ENCODE results near the gene SGPL1.

The SGPL1 gene

DNA sequence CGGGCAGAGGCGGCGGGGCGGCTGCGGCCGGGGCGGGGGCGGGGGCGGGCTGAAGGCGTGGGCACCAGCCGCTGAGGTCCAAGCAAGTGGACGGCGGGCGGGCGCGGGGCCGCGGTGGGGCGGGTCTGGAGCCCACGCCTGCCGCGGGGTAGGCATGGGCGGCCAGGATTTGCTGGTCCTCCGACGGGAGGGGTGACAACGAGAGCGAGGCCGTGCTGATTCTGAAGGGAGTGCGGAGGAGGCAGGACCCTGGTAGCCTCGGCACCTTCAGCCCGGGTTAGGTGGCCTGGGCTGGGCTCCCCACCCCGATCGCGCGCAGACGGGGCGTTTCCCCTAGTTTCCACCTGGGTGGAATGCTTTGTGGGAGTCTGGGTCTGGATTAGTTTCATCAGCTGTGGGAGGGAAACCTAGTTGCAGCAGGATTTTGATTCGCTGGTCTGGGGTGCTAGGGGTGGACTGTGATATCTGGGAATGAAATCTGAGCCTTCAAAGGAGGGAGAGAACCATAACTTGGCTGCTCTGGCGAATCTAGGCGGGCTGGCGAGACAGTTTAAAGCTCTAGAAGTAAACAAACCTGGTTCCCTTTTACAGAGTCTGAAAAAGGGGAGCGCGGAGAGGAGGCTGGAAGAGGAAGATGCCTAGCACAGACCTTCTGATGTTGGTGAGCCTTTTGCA, 609 bp downstream of the SGPL1 start:
- H3K36me3 ChIP-seq: peaks cover 22% of the 10 kb centered on the region
- H3K4me3 ChIP-seq (ENCODE audit: low read depth in 1 of 2, low read length in 1 of 2): peak overlapping the region; percentile 79 to 80
- no peaks in the 10 kb centered on the region for H3K9me3 ChIP-seq
- peaks cover 6 to 9% of the 10 kb centered on the region in 2 experiments for H3K4me1 ChIP-seq (ENCODE audit: control insufficient read depth in 1 of 2, insufficient read depth in 1 of 2, low read depth in 1 of 2, low read length in 1 of 2)
- H3K27me3 ChIP-seq: no peaks in the 10 kb centered on the region
- H3K27ac ChIP-seq: peak overlapping the region; percentile 76
- TF ChIP-seq, protein P1, sequence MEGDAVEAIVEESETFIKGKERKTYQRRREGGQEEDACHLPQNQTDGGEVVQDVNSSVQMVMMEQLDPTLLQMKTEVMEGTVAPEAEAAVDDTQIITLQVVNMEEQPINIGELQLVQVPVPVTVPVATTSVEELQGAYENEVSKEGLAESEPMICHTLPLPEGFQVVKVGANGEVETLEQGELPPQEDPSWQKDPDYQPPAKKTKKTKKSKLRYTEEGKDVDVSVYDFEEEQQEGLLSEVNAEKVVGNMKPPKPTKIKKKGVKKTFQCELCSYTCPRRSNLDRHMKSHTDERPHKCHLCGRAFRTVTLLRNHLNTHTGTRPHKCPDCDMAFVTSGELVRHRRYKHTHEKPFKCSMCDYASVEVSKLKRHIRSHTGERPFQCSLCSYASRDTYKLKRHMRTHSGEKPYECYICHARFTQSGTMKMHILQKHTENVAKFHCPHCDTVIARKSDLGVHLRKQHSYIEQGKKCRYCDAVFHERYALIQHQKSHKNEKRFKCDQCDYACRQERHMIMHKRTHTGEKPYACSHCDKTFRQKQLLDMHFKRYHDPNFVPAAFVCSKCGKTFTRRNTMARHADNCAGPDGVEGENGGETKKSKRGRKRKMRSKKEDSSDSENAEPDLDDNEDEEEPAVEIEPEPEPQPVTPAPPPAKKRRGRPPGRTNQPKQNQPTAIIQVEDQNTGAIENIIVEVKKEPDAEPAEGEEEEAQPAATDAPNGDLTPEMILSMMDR (IDR thresholded peaks at IDR 0.05): no peak

DNA sequence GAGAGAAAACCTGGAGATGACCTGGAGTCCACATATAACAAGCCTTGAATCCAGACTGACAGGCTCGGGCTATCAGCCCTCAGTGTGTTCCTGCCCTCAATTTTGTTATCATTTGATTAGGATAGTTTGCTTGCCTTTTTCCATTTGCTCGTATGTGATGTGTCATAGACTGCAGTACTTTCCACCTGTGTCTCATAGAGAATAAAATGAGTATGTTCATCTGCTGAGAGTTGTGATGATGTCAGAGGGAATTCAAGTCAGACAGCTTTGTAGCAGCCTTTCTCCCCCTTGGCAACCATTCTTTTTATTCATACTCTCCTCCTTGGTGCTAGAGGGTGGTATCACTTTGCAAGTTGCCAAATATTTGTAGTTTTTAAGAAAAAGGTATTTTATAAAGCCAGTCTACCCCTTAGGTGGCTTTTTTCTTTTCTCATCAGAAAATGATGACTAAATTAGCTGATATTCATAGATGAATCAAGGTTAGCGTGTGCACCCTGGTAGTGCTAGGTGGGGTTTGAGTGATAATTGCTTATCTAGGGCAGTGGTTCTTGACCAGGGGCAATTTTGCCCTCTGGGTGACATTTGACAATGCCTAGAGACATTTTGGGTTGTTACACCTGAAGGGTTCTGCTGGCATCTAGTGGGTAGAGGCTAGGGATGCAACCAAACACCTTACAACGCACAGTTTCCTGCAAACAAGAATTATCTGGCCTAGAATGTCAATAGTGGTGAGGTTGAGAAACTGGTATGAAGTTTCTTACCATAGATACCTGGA, 5.4 kb downstream of the SGPL1 start:
- Histone ChIP-seq H3K4me1 (ENCODE audit: control insufficient read depth in 1 of 2, insufficient read depth in 1 of 2, low read depth in 1 of 2, low read length in 1 of 2) (peaks cover 5 to 6% of the 10 kb centered on the region in 2 experiments), H3K9me3 (no peaks in the 10 kb centered on the region), H3K27ac (no peak overlapping the region), H3K4me3 (ENCODE audit: low read depth in 1 of 2, low read length in 1 of 2) (no peak overlapping the region), H3K27me3 (no peaks in the 10 kb centered on the region), H3K36me3 (peaks cover 26% of the 10 kb centered on the region)
- TF ChIP-seq, protein P1 (IDR thresholded peaks at IDR 0.05): no peak

DNA sequence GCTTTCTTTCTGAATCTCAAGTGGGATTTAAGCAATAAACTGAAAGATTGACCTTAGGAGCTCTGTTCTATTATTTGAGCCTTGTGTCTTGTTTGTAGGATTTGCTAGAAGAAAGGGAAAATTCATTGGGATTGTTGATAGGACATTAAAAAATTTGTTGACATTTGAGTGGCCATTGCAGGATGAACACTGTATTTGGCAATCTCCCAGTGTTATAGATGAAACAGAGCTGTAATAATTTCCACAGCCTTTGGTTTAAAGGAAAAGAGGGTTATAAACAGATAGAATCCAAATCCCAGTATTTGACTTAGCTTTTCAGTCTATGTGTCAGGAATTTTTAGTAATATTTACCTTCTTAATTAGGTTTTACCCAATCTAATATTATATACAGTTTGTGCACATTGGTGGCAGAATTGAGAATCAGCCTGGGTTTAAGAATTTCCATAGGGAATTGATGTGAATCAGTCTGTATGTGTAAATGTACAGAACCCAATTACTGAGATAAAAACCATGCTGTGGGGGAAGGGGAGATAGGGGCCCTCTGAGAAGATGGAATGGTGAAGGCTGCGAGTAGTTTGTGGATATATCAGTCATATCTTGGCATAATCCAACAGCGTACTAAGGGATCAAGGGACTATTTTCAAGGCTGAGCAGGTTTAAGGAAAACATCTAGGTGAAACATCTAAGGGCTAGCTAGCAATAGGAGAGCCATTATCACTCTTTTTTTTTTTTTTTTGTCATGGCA, 6.5 kb downstream of the SGPL1 start:
- no peak overlapping the region for H3K4me3 ChIP-seq (ENCODE audit: low read depth in 1 of 2, low read length in 1 of 2)
- no peak overlapping the region for H3K27ac ChIP-seq
- H3K4me1 ChIP-seq (ENCODE audit: control insufficient read depth in 1 of 2, insufficient read depth in 1 of 2, low read depth in 1 of 2, low read length in 1 of 2): no peaks in the 10 kb centered on the region
- H3K36me3 ChIP-seq: peaks cover 27% of the 10 kb centered on the region
- H3K27me3 ChIP-seq: no peaks in the 10 kb centered on the region
- H3K9me3 ChIP-seq: no peaks in the 10 kb centered on the region
- TF ChIP-seq, protein P1 (IDR thresholded peaks at IDR 0.05): no peak

DNA sequence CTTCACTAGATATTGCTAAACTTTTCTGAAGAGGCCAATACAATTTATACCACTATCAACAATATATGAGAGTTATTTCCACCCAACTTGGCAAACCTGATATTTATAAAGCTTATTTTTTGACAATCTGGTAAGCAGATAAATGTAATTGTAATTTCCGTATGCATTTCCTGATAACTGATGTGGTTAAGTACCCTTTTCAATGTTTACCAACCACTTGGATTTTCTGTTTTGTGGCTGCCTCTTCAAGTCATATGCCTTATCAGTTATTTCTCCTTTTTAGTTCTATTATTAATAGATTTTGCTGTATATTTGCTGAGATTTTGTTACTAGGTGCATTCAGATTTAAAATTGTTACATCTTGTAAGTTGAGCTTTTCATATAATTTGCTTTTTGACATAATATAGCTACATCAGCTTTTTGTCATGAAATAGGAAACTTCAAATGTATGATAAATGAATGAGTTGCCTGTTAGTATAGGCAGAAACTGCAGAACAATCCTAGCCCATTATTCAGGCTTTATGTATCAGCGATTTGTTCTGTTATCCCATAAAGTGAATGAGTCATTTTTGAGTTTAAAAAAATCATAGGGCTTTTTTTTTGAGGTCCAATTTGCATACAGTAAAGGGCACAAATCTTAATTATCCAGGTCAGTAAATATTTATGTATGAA, 11.5 kb downstream of the SGPL1 start:
- Histone ChIP-seq H3K4me3 (ENCODE audit: low read depth in 1 of 2, low read length in 1 of 2) (no peak overlapping the region), H3K9me3 (no peaks in the 10 kb centered on the region), H3K27ac (no peak overlapping the region), H3K4me1 (ENCODE audit: control insufficient read depth in 1 of 2, insufficient read depth in 1 of 2, low read depth in 1 of 2, low read length in 1 of 2) (no peaks in the 10 kb centered on the region), H3K27me3 (no peaks in the 10 kb centered on the region), H3K36me3 (peaks cover 5% of the 10 kb centered on the region)
- TF ChIP-seq, protein P1 (IDR thresholded peaks at IDR 0.05): no peak

DNA sequence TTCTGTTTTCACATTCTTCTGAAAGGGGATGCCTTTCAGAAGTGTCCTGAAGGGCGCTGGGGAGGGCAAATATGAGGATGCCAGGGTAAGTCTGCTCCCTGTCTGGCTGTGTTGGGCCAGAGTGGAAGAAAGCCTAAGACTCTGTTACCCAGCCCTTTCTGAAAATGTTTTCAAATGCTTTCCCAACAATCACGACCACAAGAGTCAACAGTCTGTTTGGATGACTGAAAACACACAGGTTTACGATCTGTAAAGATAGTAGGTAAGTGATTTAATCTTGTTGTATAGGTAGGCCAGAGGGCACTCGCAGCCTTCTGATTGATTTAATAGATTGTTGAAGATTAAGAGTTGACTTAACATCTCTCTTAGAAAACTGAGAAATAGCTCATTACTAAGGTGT, 13.2 kb downstream of the SGPL1 start:
- no peak overlapping the region for H3K4me3 ChIP-seq (ENCODE audit: low read depth in 1 of 2, low read length in 1 of 2)
- H3K4me1 ChIP-seq (ENCODE audit: control insufficient read depth in 1 of 2, insufficient read depth in 1 of 2, low read depth in 1 of 2, low read length in 1 of 2): no peaks in the 10 kb centered on the region
- TF ChIP-seq, protein P1 (IDR thresholded peaks at IDR 0.05): no peak
- no peaks in the 10 kb centered on the region for H3K9me3 ChIP-seq
- no peak overlapping the region for H3K27ac ChIP-seq
- no peaks in the 10 kb centered on the region for H3K27me3 ChIP-seq
- peaks cover 5% of the 10 kb centered on the region for H3K36me3 ChIP-seq
